Measurements from ENCODE around the gene RPS3. TPM values are rescaled to one million over a fixed set of nuclear protein-coding genes. Genes with fewer than 3 reads are reported as not detected.

Gene RPS3
- total RNA-seq, 6 experiments from 2014 or later: 311 to 560 (median 447) TPM

GRCh38 chr11:75423721-75424120, 24.4 kb downstream of the RPS3 start:
- Histone ChIP-seq H3K36me3 (no peaks in the 10 kb centered on the region), H3K4me1 (peaks cover 0 to 17% (median 8%) of the 10 kb centered on the region in 4 donors), H3K27me3 (no peaks in the 10 kb centered on the region), H3K4me3 (no peak overlapping the region), H3K9me3 (no peaks in the 10 kb centered on the region), H3K27ac (no peak overlapping the region)
- no peak for ATAC-seq
- no peak for DNase-seq
- no peak for TF ChIP-seq CTCF (IDR thresholded peaks at IDR 0.05)
- no peak for TF ChIP-seq POLR2A (IDR thresholded peaks at IDR 0.05)
- WGBS (ENCODE audit: insufficient coverage, low coverage, low lambda C conversion rate, missing lambda C conversion rate): 90% methylated on average over 2 of the region's 9 CpGs
- intact Hi-C loops (cut with DNase I): no loop called here

GRCh38 chr11:75424396-75424795, 25.1 kb downstream of the RPS3 start:
- Histone ChIP-seq H3K9me3 (no peaks in the 10 kb centered on the region), H3K27me3 (peaks cover 0 to 2% of the 10 kb centered on the region in 2 donors), H3K4me1 (peaks cover 0 to 17% (median 8%) of the 10 kb centered on the region in 4 donors), H3K27ac (no peak overlapping the region), H3K36me3 (no peaks in the 10 kb centered on the region), H3K4me3 (no peak overlapping the region)
- intact Hi-C loops (cut with DNase I): no loop called here
- TF ChIP-seq POLR2A (IDR thresholded peaks at IDR 0.05): no peak
- TF ChIP-seq CTCF (IDR thresholded peaks at IDR 0.05): no peak
- DNase-seq: no peak
- 100% methylated on average over 1 of the region's 1 CpG for WGBS (ENCODE audit: insufficient coverage, low coverage, low lambda C conversion rate, missing lambda C conversion rate)
- no peak for ATAC-seq

- Histone ChIP-seq H3K4me1 (peaks cover 0 to 20% (median 9%) of the 10 kb centered on the region in 4 donors), H3K4me3 (no peak overlapping the region), H3K27ac (no peak overlapping the region), H3K9me3 (no peaks in the 10 kb centered on the region), H3K36me3 (no peaks in the 10 kb centered on the region), H3K27me3 (peaks cover 0 to 6% of the 10 kb centered on the region in 2 donors)
- TF ChIP-seq POLR2A (IDR thresholded peaks at IDR 0.05) (no peak), CTCF (IDR thresholded peaks at IDR 0.05) (peak in 2 of 4 donors; percentile 10 to 15)
- 84% methylated on average over 5 of the region's 29 CpGs for WGBS (ENCODE audit: insufficient coverage, low coverage, low lambda C conversion rate, missing lambda C conversion rate)
- intact Hi-C loops (cut with DNase I): no loop called here
- DNase-seq: no peak
- no peak for ATAC-seq
These were observed 26.1 kb downstream of the RPS3 start for GRCh38 chr11:75425422-75425821.

- no peak overlapping the region for H3K4me3 ChIP-seq
- intact Hi-C loops (cut with DNase I): no loop called here
- 69% methylated on average over 4 of the region's 5 CpGs for WGBS (ENCODE audit: insufficient coverage, low coverage, low lambda C conversion rate, missing lambda C conversion rate)
- H3K27ac ChIP-seq: no peak overlapping the region
- DNase-seq (no peak), ATAC-seq (no peak)
- TF ChIP-seq CTCF (IDR thresholded peaks at IDR 0.05) (no peak), POLR2A (IDR thresholded peaks at IDR 0.05) (no peak)
- no peaks in the 10 kb centered on the region for H3K9me3 ChIP-seq
- no peaks in the 10 kb centered on the region for H3K36me3 ChIP-seq
- peaks cover 0 to 20% (median 6%) of the 10 kb centered on the region in 4 donors for H3K4me1 ChIP-seq
- H3K27me3 ChIP-seq: peaks cover 0 to 6% of the 10 kb centered on the region in 2 donors
These were observed 27.4 kb downstream of the RPS3 start for GRCh38 chr11:75426720-75427086.

GRCh38 chr11:75427181-75427580, 27.9 kb downstream of the RPS3 start:
- ATAC-seq (no peak), DNase-seq (no peak)
- TF ChIP-seq CTCF (IDR thresholded peaks at IDR 0.05) (no peak), POLR2A (IDR thresholded peaks at IDR 0.05) (no peak)
- Histone ChIP-seq H3K9me3 (no peaks in the 10 kb centered on the region), H3K27ac (no peak overlapping the region), H3K4me3 (no peak overlapping the region), H3K36me3 (no peaks in the 10 kb centered on the region), H3K4me1 (peaks cover 0 to 16% (median 4%) of the 10 kb centered on the region in 4 donors), H3K27me3 (peaks cover 0 to 6% of the 10 kb centered on the region in 2 donors)
- intact Hi-C loops (cut with DNase I): no loop called here

All from right lobe of liver (tissue), 6 donors.